Activated T-cell treated with anti-CD3 and anti-CD28 coated beads for 48 hours (primary cell): ENCODE data around the gene C11orf71.

Experiments used
- DNase-seq: peaks from one replicate; pipeline ENCODE4 v3.0.0-alpha.2; 2020; ENCODE audit warnings: low read depth

Gene C11orf71

GRCh38 chr11:114358716-114359115 lies 41.6 kb downstream of the C11orf71 start:
- no peak for DNase-seq

GRCh38 chr11:114354076-114354475 lies 46.2 kb downstream of the C11orf71 start:
- DNase-seq = no peak

- DNase-seq = no peak
Measured at GRCh38 chr11:114353443-114353842, 46.9 kb downstream of the C11orf71 start.

GRCh38 chr11:114350022-114350421 lies 50.3 kb downstream of the C11orf71 start:
- no peak for DNase-seq
